HG03095 (cell line): ENCODE results near the gene EXO5.
"Not testable (repeated sequence)": the region's sequence is repeated elsewhere in the genome, so short reads cannot be mapped to it uniquely, and the experiment has no call there.

Experiments used
- ATAC-seq: cut with Tn5 transposase; IDR thresholded peaks from one replicate; pipeline ENCODE4 v1.9.1; 2021; ENCODE audit warnings: moderate library complexity; ENCODE audit not compliant: unreplicated experiment

The EXO5 gene

GRCh38 chr1:40508375-40509341 is at the start of gene EXO5:
TSS of gene EXO5 (plus strand) at chr1:40508767. CDS start at chr1:40514545, 5,778 bp downstream.
- ATAC-seq = peak; percentile 82

- no peak for ATAC-seq
These were observed 45.5 kb upstream of the EXO5 start for GRCh38 chr1:40462956-40463590.

- no peak for ATAC-seq
These were observed 39.2 kb upstream of the EXO5 start for GRCh38 chr1:40469327-40469726.

- ATAC-seq = no peak
These were observed 33.3 kb upstream of the EXO5 start for GRCh38 chr1:40475268-40475667.

GRCh38 chr1:40476924-40477677 is 31.5 kb upstream of the EXO5 start, which contains the start of gene ZFP69:
TSS of gene ZFP69 (plus strand) at chr1:40477290. CDS start at chr1:40479362, 2,072 bp downstream.
- peak; percentile 81 for ATAC-seq

- ATAC-seq = peak; percentile 19
These were observed 30.9 kb upstream of the EXO5 start for GRCh38 chr1:40477678-40478053.

- ATAC-seq = no peak
These were observed 30.3 kb upstream of the EXO5 start for GRCh38 chr1:40478276-40478675.

GRCh38 chr1:40479156-40479555 is 29.4 kb upstream of the EXO5 start:
- ATAC-seq = no peak

- ATAC-seq = no peak
These were observed 13.2 kb upstream of the EXO5 start for GRCh38 chr1:40495315-40495903.

GRCh38 chr1:40502651-40503050 is 5.9 kb upstream of the EXO5 start:
- ATAC-seq = not testable (repeated sequence)

- ATAC-seq = no peak
These were observed 594 bp upstream of the EXO5 start for GRCh38 chr1:40507973-40508372.

- no peak for ATAC-seq
These were observed 10.9 kb downstream of the EXO5 start for GRCh38 chr1:40519517-40519916.

GRCh38 chr1:40530735-40531380 is 22.3 kb downstream of the EXO5 start:
- ATAC-seq = peak; percentile 10

- peak; percentile 91 for ATAC-seq
These were observed 23.0 kb downstream of the EXO5 start, which contains the start of gene ZNF684 for GRCh38 chr1:40531381-40532061. TSS of gene ZNF684 (plus strand) at chr1:40531637. CDS start at chr1:40533167, 1,530 bp downstream.

GRCh38 chr1:40532062-40532389 is 23.5 kb downstream of the EXO5 start:
- no peak for ATAC-seq

GRCh38 chr1:40532844-40533424 is 24.4 kb downstream of the EXO5 start:
- no peak for ATAC-seq

GRCh38 chr1:40534589-40534988 is 26.0 kb downstream of the EXO5 start:
- no peak for ATAC-seq

- no peak for ATAC-seq
These were observed 27.2 kb downstream of the EXO5 start for GRCh38 chr1:40535732-40536131.

GRCh38 chr1:40539338-40539737 is 30.8 kb downstream of the EXO5 start:
- no peak for ATAC-seq
